EL (cell line): Measurements from ENCODE around the gene QDPR.
"Not testable (repeated sequence)": the region's sequence is repeated elsewhere in the genome, so short reads cannot be mapped to it uniquely, and the experiment has no call there.

Experiments used
- DNase-seq: peaks from one replicate; pipeline ENCODE4 v3.0.0-alpha.2; 2016

QDPR gene

GRCh38 chr4:17511950-17512795, at the start of gene QDPR:
TSS of gene QDPR (minus strand) at chr4:17512090. CDS start at chr4:17512054, 36 bp downstream.
- DNase-seq: peak; percentile 84

DNA sequence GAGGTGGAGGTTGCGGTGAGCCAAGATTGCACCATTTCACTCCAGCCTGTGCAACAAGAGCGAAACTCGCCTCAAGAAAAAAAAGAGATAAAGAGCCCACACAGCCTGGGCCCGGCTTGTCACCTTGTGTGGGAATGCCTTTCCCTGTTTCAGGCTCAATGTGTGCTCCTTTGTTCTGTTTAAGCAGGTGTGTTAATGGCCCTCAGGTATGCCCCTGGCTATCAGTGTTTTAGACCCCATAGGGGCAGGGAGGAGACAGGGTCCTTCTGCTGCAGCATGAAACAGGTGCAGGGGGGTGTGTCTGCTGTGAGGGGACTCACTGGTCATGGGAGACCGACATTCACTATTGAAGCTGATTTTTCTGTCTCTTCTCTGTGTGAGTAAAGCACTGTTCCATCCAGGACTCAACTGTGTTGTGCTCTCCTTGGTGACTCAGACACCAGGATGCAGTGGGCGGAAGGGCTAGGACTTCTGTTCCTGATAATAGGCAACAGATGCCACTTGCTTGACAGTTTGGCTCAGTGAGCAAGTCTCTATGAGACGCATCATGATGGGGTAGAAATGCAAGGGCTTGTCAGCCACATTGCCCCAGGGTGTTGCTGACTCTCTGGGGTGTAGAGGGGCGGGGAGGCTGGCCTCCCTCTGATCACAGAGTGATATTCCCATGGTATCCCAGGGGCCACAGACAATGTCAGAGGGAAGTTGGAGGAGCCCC, 49.5 kb upstream of the QDPR start:
- DNase-seq: peak; percentile 88

DNA sequence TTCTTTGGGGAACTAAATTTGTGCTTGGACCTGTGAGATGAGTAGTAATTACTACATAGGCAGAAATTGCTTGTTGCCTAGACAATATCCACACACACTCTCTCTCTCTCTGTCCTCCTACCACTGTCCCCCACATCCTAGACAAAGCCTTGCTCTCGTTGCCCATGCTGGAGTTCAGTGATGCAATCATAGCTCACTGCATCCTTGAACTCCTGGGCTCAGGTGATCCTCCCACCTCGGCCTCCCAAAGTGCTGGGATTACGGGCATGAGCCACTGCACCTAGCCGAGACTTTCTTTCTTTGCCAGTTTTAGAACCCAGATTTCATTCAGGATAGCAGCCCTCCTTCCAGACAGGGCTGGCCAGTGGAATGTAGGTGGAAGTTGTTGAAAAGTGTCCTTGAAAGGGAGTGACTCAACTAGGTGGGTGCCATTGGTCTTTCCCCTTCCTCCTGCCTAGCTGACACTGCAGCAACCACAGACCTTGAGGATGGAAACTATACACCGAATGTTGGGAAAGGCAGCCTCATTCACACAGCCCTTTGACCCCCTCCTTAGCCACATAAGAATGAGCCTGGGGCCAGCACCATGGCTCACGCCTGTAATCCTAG, 48.3 kb upstream of the QDPR start:
- no peak for DNase-seq

- no peak for DNase-seq
Observed at GRCh38 chr4:17559709-17560048, 47.8 kb upstream of the QDPR start.

- no peak for DNase-seq
Observed at GRCh38 chr4:17558941-17559708, 47.2 kb upstream of the QDPR start.

DNA sequence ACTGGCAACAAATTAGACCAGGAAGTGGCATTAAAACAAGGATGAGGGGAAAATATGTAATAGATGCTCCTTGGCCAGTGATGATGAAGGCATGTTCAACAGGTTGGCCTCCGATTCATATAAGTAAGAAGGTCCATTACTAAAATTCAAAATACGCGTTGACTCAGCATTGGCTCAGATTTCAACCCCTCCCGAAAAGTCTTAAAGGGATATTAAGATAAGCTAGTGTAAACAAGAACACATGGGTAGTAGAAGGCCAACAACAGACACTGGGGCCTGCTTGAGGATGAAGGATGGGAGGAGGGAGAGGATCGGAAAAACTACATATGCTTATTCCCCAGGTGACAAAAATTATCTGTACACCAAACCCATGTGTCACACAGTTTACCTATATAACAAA, 46.0 kb upstream of the QDPR start:
- no peak for DNase-seq

DNA sequence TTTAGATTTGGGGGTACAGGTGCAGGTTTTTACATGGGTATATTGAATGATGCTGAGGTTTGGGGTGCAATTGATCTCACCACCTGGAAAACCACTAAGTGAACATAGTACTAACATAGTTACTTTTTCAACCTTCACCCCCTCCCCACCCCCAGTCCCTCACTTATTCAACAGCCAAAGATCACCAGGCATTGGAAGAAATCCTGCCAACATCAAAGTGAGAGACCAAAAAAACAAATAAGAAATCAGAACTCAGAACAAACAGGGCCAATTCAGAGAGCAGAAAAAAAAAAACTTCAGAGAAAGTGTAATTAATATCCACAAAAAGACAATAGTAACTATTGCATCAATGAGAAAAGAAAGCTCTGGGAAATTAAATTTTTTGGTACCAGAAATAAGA, 44.6 kb upstream of the QDPR start:
- no peak for DNase-seq

GRCh38 chr4:17554568-17554967, 42.7 kb upstream of the QDPR start:
- DNase-seq: no peak

- DNase-seq: no peak
Observed at GRCh38 chr4:17552427-17552826, 40.5 kb upstream of the QDPR start.

DNA sequence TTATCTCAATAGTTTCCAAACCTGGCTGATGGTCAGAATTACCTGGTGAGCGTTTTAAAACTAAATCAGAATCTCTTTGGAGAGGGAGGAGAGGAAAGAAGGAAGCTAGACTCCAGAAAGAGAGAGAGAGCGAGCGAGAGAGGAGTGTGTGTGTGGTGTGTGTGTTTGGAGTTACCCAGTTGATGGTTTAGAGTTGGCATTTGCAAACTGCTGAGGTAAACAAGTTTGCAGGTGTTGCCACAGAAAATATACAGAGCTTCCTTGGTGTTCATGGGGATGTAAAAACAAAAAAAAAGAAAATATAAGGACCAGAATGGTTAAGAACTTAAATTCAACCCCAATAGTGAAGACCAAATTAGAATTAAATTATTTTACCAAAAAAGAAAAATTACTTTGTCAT, 38.7 kb upstream of the QDPR start:
- DNase-seq: no peak

- DNase-seq: no peak
Observed at GRCh38 chr4:17546678-17547077, 34.8 kb upstream of the QDPR start.

DNA sequence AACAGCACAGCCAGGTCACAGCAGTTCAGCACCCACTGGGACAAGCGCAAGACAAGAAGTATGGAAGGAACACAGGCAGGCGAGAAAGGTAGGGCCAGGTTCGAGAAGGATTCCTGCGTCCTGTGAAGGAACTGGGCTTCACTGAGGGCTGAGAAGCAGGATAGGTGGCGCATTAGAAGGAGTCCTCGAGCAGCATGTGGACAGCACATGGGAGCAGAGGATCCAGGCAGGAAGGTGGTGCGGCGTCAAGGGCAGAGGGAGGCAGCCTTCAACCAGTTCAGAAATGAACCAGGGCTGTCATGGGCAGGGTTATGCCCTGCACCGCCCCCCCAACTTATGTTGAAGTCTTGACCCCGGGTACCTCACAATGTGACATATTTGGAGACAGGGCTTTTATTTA, 34.3 kb upstream of the QDPR start:
- DNase-seq: no peak

DNA sequence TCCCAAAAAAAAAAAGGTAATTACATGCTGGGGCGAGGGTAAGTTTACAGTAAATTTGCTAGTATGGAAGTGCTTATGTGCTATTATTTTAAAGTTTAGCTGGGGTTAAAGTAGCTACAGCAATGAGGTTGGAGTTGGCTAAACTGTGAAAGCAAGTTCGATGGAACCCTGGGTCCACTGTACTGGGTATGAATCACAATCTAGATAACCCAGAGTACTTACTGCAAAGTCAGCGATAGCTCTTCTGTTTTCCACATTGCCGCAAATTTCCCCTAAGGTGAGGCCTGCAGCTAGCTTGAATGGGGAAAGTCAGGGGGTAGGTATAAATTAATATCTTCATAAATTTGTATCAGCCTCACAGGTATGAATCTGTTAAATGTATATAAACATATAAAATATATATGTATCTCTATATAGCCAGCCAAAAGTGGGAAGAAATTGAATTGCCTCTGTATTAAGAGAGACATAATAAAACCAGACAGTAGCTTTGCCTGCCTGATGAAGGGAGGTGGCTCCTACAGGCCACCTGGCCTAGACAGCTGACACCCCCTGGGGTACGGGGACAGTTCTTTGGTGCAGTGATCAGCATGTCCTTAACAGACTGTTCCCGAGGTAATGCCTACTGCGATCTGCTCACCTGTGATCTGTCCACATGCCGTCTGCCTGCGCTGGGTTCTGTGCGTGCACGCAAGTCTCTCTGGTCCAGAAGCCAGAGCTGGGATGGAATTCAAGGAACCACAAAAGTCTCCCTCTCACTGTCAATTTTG, 33.7 kb upstream of the QDPR start:
- DNase-seq: no peak

- DNase-seq: no peak
Observed at GRCh38 chr4:17544831-17545234, 32.9 kb upstream of the QDPR start.

DNA sequence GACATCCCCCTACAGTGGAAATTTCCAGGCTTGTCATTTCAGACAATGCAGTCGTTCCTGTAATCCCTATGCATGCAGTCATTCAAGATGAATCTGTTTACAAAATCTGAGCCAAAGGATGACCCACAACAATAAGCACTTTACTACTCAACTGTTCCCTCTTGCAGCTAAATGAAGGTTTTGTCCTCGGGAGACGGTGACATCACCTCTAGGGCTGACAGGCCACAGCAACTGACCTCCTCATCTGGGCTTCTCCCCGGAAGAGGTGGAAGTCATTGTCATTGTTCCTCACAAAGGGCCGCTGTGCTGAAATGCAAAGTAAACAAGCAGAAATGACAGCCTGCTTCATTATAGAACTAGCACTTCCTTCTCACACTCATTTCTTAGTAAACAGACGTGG, 32.3 kb upstream of the QDPR start:
- DNase-seq: no peak

DNA sequence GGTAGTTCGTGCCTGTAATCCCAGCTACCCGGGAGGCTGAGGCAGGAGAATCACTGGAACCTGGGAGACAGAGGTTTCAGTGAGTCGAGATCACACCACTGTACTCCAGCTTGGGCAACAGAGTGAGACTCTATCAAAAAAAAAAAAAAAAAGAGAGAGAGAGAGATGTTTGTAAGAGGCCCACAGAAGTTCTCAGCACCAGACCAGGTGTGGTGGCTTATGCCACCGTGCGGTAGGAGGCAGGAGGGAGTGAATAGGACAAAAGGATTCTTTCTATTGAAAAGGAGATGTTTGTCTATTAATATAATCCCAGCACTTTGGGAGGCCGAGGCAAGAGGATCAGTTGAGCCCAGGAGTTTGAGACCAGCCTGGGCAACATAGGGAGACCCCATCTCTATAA, 25.2 kb upstream of the QDPR start:
- DNase-seq: not testable (repeated sequence)

DNA sequence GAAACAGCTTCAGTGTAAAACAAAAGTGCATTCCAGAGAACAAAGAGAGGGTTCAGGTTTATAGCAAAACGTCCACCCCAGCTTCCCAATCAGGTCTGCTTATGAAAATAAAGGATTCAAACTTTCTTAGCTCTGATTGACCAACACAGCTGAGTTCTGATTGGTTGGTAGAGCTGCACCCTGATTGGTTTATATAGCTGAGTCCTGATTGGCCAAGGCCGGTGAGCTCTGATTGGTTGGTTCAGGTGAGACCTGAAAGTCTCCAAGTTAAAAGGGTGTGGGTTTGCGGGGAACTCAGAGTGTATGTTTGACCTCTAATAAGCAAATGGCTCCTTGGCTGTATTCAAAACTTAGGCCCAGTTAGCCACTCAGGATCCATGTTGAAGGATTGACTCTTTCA, 24.0 kb upstream of the QDPR start:
- no peak for DNase-seq

- DNase-seq: no peak
Observed at GRCh38 chr4:17535242-17535641, 23.4 kb upstream of the QDPR start.

DNA sequence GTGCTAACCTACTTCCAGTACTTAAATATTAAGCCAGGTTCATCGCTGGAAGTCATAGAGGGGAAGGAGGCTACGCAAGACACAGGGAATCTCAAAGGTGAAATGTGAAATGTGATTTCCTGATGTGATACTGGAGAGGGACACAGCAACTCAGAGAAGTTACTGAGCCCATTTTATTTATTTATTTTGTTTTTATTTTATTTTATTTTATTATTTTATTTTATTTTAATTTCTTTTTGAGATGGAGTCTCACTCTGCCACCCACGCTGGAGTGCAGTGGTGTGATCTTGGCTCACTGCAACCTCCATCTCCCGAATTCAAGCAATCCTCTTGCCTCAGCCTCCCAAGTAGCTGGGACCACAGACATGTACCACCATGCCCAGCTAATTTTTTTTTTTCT, 22.8 kb upstream of the QDPR start:
- no peak for DNase-seq

- no peak for DNase-seq
Observed at GRCh38 chr4:17531538-17532285, 19.8 kb upstream of the QDPR start.

DNA sequence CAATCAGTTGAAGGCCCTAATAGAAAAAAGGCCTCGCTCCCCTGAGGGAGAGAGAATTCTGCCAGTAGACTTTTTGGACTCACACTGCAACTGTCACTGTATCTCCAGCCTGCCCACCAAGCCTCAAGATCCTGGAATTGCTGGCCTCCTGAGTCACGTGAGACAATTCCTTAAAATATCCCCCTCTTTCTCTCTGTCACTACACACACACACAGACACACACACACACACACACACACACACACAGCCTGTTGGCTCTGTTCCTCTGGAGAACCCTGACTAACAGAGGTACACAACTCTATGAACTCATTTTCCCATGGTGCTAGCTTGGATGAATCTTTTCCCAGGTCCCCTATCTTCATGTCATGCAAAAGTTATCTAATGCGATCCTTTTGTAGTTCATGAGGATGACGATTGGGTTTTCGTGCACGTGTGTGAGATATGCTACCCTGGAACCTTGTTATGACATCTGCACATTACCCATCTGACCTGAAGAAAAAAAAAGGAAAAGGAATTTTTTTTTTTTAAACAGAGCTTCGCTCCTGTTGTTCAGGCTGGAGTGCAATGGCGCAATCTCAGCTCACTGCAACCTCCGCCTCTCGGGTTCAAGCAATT, 16.8 kb upstream of the QDPR start:
- DNase-seq: no peak
